GM15510 (cell line): ENCODE data around the gene ZNF367.

Experiments
- POLR2A ChIP-seq: IDR thresholded peaks from 3 replicates; pipeline ENCODE4 v1.6.1; 2011; ENCODE audit warnings: borderline replicate concordance; ENCODE audit not compliant: insufficient read length; ENCODE audit errors: extremely low read depth

The ZNF367 gene

GRCh38 chr9:96418083-96418919, at the start of gene ZNF367:
Gene ZNF367 (minus strand): TSS chr9:96418370. CDS start chr9:96418032, 338 bp downstream.
- peak; percentile 66 for TF ChIP-seq POLR2A

GRCh38 chr9:96467784-96468183, 49.6 kb upstream of the ZNF367 start:
- TF ChIP-seq POLR2A, result no peak

GRCh38 chr9:96464426-96464825, 46.3 kb upstream of the ZNF367 start:
- no peak for TF ChIP-seq POLR2A

- no peak for TF ChIP-seq POLR2A
Measured at GRCh38 chr9:96462541-96462940, 44.4 kb upstream of the ZNF367 start.

GRCh38 chr9:96461336-96461735, 43.2 kb upstream of the ZNF367 start:
- no peak for TF ChIP-seq POLR2A

GRCh38 chr9:96460882-96461281, 42.7 kb upstream of the ZNF367 start:
- TF ChIP-seq POLR2A, result no peak

GRCh38 chr9:96460470-96460869, 42.3 kb upstream of the ZNF367 start:
- TF ChIP-seq POLR2A, result no peak

GRCh38 chr9:96459268-96460007, 41.3 kb upstream of the ZNF367 start:
- TF ChIP-seq POLR2A, result no peak

- no peak for TF ChIP-seq POLR2A
Measured at GRCh38 chr9:96458226-96458625, 40.1 kb upstream of the ZNF367 start.

GRCh38 chr9:96457266-96457665, 39.1 kb upstream of the ZNF367 start:
- no peak for TF ChIP-seq POLR2A

- TF ChIP-seq POLR2A, result no peak
Measured at GRCh38 chr9:96453625-96454024, 35.5 kb upstream of the ZNF367 start.

GRCh38 chr9:96450613-96451528, 32.7 kb upstream of the ZNF367 start:
- TF ChIP-seq POLR2A, result no peak

- TF ChIP-seq POLR2A, result peak; percentile 82
Measured at GRCh38 chr9:96449845-96450612, 31.9 kb upstream of the ZNF367 start, which contains the start of gene HABP4. Gene HABP4 (plus strand): TSS chr9:96450169. CDS start chr9:96450280, 111 bp downstream.

- no peak for TF ChIP-seq POLR2A
Measured at GRCh38 chr9:96449523-96449844, 31.3 kb upstream of the ZNF367 start.
